PC-3 (cell line): ENCODE data around the gene CCR4.

Experiments
- EZH2 ChIP-seq: fragments of 300-600 bp; sonication (generic); IDR thresholded peaks from one replicate; pipeline ENCODE4 v1.6.1; 2017; ENCODE audit warnings: antibody characterized with exemption, mild to moderate bottlenecking, low read length; ENCODE audit not compliant: unreplicated experiment
- EZH2phosphoT487 ChIP-seq: fragments of 300-600 bp; sonication (generic); IDR thresholded peaks from 2 replicates; pipeline ENCODE4 v1.6.1; 2018; ENCODE audit warnings: mild to moderate bottlenecking, antibody characterized with exemption, low read length, borderline replicate concordance
- TF ChIP-seq, protein P1 (sequence below): fragments of 300-600 bp; sonication (generic); conservative IDR thresholded peaks from 2 replicates; pipeline ENCODE4 v1.5.1; 2017; ENCODE audit warnings: antibody characterized with exemption, low read depth, mild to moderate bottlenecking, low read length

DNA sequence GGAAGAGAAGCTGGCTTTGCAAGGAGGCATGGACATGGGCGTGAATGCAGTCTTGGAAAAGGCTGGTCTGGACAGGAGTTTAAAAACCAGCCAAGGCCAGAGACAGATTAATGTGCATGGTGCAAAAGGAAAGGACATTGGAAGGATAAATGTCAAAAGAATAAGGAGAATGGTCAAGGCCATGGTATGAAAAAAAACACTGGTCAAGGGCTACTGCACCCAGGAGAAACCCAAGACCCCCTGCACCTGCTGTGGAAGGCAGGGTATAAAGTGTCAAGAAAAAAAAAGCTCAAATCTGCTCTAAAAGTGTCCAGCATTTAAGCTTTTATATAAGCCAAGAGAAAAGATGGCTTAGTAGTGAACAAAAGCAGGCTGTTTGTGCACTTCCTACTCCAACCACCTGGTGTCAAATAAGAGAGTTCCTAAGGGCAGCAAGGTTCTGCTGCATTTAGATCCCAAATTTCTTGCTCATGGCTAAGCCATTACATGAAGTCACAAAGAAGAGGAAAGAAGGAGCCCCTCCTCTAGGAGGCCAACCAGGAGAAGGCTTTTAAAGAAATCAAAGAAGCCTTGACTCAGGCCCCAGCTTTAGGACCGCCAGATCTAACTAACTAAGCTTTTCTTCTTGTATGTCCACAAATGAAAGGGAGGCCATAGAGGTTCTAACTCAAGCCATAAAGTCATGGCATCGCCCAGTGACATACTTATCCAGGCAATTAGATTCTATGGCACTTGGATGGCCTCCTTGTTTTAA lies 16.9 kb downstream of the CCR4 start:
- TF ChIP-seq, protein P1, sequence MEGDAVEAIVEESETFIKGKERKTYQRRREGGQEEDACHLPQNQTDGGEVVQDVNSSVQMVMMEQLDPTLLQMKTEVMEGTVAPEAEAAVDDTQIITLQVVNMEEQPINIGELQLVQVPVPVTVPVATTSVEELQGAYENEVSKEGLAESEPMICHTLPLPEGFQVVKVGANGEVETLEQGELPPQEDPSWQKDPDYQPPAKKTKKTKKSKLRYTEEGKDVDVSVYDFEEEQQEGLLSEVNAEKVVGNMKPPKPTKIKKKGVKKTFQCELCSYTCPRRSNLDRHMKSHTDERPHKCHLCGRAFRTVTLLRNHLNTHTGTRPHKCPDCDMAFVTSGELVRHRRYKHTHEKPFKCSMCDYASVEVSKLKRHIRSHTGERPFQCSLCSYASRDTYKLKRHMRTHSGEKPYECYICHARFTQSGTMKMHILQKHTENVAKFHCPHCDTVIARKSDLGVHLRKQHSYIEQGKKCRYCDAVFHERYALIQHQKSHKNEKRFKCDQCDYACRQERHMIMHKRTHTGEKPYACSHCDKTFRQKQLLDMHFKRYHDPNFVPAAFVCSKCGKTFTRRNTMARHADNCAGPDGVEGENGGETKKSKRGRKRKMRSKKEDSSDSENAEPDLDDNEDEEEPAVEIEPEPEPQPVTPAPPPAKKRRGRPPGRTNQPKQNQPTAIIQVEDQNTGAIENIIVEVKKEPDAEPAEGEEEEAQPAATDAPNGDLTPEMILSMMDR: peak; percentile 23; the same call in 1 of the 2 replicates
- TF ChIP-seq EZH2 (no peak), EZH2phosphoT487 (no peak)
